GM19452 (cell line): Measurements from ENCODE around the gene KLF7.

Experiments used
- ATAC-seq: cut with Tn5 transposase; IDR thresholded peaks from one replicate; pipeline ENCODE4 v1.9.1; 2021; ENCODE audit not compliant: unreplicated experiment

KLF7 gene

DNA sequence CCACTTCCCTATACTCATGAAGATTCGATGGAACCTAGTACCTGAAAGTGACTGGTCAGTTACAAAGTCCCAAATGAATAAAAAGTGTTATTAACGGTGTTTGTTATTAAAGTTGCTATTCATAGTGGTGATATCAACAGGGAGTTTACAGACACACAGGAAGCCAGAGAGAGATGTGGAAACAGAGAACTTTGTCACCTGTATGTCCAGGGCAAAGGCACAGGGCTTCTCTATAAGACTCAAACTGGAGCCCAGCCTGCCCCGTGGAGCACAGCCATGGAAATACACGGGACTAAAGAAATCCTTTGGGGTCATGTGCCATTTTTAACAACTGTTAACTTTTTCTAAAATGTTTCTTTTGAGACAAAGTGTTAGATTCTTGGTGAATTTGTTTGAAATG, 68.5 kb downstream of the KLF7 start:
- no peak for ATAC-seq

DNA sequence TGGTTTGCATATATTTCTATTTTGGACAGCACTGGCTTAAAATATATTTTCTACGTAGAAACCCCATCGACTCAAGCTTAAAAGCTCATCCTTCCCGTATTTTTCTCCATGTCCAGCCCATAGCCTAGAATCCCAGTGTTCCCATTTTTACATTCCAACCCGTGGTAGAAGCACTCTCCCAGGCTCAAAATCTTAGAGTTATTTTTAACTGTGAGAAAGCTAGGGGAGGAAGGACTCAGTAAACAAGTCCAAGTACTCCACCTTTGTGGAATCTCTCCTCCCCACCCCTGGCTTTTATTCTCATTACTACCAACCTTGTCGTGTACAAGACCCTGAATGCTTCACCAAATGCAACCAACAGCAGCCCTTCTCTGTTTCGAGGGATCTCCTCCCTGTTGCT, 69.8 kb downstream of the KLF7 start:
- ATAC-seq: no peak

DNA sequence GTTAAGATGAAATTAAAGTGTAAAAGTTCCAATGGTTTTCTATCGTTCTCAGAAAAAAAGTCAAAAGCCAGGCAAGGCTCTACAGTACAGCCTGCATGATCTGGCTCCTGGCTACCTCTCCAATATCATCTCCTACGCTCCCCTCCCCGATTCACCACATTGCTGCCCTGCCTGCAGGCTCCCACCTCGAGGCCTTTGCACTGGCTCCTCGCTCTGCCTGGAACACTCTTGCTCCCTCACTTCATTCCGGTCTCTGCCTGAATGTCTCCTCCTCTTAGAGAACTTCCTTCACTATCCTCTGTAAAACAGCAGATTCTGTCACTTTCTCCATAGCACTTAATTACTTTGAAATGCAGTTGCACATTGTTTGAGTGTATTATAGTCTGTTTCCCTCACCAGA, 72.5 kb downstream of the KLF7 start:
- no peak for ATAC-seq

DNA sequence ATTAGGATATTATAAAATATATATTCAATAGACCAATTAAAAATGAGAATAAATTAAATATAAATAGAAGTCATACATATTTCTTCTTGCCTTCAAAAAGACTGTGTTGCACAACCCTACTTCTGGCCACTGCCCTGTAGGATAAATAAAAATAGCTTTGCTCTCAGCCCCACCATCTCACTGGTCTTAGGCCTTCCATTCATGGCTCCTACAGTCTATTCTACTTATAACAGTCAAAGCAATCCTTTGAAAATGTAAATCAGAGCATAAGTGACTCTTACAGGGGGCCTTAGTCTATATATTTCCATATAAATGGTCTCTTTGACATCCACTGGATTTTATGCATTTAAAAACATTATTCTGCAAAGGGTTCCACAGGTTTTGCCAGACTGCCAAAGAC, 72.9 kb downstream of the KLF7 start:
- ATAC-seq: no peak

DNA sequence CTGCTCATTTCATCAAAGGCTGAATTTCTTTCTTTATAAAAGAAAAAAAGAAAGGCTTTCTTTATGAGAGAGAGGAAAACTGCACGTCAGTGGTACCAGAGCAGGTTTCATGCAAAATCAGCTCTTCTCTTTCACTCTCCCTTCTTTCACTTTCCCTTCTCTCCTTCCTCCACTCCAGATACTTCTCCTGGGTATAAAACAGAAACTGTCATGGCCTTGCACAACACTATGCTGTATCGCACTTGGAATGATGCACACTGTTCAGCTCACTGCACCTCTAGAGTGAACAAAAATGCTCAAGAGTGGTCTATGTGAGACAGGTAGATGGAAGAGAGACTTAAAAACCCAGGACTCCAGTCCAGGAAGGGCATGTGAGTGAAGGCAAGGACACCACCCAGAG, 73.8 kb downstream of the KLF7 start:
- no peak for ATAC-seq

DNA sequence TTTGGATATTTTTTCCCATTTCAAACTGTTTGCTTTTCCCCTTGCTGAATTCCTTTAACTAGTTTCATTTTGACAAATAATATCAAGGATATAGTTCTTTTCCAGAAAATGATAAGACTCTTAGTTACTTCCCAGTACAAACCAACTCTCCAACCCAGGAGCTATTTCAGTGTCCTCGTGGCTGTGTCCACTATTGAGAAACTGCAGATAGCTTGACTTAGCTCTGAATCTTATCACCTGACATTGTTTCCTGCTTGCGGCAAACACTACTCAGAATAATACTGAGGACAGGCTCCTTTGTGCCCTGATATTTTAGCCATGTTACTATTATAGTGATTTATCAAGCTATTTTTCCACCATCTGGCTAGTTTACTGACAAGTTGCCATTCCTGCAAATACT, 74.6 kb downstream of the KLF7 start:
- no peak for ATAC-seq

DNA sequence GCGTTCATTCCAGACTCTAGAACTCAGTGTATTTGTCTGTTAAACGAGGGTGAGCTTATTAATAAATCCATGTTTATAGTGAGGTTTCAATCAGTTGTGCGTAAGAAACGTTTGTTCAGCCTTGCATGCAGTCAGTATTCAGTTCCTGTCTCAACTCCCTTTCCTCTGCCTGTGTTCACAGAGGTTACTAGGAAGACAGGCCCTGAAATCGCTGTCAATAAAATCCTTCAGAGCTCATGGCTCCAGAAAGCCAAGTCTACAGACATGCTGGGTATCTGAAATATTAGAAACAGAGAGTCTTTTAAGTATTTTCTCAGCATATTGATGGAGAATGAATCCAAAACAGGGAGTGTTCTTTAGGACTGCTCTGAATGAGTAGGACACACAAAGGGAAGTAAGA, 75.4 kb downstream of the KLF7 start:
- no peak for ATAC-seq

DNA sequence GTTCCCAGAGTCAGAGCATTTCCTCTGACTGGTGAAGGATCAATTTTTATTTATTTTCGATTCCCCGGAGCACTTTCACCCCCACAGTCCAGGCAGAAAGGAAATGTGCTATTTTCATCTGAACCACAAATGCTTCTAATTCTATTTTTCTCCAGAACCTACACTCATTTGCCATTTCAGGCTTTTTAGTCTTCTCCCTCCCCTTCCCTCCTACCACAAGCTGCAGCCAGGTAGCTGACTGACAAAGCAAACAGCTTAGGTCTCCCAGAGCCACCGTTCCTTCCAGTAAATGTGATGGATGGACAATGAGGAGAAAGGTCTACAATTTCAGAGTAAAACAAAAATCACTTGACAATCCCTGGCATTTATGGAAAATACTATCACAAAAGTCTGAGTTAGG, 76.9 kb downstream of the KLF7 start:
- ATAC-seq: no peak

DNA sequence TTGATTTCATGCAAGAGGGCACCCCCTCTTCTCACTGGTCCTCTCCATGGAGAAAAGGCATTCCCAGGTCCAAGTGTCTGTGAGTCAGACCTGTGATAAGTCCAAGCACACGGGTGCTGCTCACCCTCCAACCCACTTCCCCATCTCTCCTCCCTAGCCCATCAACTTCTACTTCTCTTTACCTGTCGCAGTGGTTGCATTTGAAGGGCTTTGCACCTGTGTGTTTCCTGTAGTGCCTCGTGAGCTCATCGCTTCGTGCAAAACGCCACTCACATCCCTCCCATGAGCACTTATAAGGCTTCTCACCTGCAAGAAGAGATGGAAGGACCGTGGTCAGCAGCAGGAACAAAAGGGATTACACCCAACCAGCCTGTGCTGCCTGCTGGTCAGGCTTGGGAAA, 77.5 kb downstream of the KLF7 start:
- no peak for ATAC-seq

DNA sequence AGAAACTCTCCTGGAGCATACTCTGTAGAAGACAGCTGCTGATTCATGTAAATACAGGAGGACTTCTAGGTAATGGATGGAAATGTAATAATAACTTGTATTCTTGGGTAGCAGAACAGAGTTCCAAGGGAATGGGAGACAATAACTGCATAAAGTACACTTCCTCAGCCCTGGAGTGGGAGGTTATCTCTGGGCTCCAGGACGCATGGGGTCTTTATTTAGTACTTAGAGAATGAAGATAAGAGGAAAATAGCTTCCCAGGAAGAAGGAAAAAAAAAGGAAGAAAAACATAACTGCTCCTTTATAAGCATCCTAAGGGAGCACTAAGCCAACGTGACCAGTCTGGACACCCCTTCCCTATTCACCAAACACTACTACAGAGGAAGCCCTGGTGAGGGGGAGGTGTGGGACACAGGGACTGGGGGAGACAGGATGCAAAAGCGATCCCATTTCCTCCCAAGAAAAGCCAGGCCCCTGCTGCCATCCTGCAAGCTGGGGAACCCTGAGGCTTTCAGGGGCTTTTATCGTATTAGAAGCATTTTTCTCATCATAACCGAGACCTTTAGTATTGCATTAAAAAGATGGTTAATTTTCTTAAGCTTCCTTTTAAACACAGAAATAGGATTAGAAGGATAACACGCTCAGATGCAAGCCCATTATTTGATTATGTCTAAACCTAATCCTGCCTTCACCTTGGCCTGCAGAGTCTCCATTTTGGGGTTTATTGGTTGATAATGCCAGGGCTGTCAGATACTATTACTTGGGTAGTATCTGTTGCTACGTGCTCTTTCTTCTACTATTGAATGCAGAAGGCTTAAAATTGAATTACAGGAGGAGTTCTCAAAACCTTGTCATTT, 78.5 kb downstream of the KLF7 start:
- no peak for ATAC-seq

DNA sequence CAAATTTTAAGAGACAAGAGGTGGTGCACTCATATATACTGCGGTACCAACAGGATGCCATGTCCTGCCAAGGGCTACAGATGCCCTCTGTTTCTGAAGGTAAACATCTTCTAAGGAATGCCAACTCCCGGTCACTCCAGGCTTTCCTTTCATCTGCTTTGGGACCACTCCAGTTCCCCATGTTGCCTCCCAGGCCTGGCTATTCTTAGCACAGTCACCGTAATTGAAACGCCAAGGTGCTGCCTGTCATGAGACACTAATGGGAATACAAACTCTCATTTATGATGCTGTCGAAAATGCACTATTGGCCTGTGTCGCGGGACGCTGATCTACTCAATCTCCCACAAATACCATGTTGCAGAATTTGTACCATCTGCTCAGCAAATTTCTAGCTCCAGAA, 79.6 kb downstream of the KLF7 start:
- ATAC-seq: no peak

DNA sequence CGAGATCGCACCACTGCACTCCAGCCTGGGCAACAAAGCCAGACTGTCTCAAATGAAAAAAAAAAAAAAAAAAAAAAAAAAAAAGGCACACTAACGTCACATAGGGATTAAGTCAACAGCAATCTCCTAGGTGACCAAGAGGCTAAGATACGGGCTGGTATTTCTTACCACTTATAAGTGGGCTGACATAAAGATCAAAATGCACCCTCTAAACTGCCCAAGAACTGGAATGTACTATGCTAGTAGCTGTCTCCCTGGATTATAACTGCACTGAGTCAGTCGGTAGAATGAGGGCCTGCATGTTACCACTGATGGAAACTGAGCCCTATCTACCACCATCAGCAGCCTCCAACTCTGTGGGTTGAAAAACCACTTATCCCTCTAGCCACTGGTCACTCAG, 80.6 kb downstream of the KLF7 start:
- ATAC-seq: no peak

DNA sequence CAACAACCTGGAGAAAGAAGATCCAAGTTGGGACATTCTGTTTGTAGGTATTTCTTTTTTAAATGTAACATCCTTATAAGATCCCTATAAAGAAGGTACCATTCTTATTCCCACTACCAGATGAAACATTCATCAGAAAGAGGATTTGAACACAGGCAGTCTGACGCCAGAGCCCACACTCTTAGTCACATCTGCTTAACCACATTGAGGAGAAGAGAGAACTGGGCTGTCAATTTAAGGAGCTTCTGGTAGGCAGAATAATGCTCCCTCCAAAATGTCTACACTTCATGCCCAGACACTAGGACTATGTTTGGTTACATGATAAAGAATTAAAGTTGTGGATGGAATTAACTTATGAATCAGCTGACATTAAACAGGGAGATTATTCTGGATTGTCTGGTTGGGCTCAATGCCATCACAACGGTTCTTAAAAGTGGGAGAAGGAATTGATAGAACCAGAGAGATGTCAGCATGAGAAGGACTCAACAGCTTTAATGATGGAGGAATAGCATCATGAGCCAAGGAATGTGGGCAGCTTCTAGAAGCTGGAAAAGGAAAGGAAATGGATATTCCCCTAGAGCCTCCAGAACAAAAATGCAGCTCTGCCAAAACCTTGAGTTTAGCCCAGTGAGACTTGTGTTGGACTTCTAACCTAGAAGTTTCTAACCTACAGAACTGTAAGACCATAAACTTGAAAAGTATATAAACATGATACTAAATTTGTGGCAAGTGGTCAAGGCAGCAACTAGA, 82.2 kb downstream of the KLF7 start:
- ATAC-seq: no peak

DNA sequence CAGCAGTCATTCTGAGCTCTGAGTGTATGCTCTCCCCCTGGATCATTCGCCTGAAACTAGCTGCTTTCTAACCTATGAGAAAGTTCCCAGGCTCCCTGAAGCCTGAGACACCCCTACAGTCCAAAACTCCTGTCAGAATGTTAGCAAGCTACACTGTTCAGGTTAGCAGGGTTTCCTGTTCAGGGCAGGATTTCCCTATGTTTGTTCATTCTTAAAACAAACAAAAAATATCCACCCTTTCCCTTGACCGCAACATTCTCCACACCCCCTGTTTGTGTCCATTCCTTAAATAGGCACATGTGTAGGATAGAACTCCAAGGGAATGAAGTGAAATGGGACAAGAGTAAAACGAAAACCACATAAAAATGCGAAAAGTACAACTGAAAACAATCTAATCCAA, 83.1 kb downstream of the KLF7 start:
- no peak for ATAC-seq

DNA sequence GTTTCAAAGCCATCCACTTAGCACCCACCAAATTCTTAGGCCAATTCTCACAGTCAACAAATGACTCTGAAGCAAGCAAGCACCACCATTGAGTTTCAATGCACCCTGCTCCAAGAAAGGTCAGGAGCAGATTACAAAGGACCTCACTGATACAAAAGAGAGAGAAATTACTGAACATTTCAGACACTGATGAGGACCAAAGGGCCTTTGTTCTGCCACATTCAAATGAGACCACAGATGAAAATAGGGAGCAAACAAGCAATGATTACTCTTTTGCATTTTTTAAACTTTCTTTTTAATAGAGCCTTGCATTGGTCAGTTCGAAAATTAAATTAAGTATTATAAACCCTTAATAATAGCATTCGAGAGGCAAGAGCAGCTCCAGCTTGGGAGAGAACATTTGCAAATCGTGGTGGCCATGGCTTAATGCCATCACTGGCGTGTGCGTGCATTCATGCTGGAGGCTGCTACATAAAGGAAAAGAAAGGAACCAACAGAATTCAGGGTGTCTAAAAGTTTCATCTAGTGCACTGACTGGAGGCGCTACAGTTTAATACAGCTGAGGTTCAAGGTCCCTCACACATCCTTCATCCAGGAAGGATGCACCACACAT, 87.5 kb downstream of the KLF7 start:
- no peak for ATAC-seq

DNA sequence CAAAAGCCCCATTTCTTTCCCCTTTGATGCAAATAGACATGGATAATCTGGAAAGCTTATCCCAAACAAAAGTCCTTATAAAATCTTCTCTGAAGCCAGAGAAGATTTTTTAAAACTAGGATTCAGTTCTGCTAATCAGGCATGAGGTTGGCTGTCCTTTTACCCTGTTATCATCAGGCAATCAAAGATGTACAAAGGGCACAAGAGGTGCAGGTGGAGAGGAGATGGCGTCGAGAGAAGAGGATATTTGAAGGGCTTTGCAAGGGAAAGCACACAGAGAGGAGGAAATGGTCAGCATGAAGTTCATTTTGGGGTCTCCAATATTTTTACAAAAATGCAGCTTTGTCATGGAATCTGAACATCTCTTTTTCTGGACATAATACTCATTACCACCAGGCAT, 88.5 kb downstream of the KLF7 start:
- ATAC-seq: no peak

DNA sequence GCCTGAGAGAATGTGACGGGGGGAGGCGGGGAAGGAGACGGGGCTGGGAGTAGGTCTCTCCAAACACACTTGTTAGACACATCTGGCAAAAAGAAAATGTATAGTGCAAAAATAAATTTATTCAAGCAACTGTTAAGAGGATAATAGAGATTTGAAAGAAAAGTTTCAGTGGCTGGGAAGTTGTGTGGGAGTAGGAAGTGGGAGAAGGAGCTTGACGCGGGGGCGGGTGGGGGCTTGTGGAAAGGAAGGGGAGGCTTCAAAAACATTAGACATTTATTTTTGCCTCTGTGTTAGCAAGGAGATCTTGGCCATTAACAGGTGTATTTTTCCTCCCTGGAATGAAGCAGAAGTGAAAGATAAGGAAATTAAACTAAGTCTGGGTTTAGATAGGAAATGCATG, 90.3 kb downstream of the KLF7 start:
- ATAC-seq: no peak

DNA sequence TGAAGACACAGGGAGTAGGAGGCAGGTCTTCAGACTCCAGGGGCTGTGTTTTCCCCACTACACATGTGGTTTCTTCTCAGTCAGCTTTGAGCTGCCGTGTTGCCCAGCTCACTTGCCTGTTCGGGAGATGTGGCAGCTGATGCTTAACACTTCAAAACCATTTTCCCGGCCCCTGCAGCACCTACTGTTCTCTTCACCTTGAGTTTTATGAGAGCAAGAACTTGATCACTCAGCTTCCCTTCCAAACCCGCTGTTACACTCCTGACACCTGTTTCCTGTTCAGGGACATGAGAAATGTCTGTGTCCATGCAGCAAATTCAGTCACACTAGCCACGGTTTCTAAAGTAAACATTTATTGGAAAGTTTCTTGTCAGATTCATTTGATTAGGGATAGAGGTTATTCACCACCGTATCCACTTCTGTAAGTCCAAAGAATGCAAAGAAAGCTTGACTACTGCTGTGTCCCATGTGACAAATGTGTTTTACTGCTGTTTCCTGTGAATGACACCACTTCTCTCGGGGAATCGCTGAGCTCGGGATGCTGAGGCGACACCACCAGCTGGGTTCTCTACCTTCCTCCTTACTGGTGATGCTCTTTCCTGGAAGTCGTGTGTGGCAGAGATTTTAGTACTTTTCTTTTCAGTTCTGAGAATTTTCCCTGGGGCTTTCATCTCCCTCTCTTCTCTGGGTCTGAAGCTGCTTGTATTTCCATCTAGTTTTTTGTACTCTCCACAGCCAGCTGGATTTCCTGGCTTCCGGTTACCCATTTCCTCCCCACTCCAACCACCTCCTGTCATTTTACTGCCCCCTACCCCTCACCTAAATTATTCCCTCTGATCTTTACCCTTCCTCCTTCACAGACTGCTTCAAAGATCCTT, 91.7 kb downstream of the KLF7 start:
- ATAC-seq: no peak

DNA sequence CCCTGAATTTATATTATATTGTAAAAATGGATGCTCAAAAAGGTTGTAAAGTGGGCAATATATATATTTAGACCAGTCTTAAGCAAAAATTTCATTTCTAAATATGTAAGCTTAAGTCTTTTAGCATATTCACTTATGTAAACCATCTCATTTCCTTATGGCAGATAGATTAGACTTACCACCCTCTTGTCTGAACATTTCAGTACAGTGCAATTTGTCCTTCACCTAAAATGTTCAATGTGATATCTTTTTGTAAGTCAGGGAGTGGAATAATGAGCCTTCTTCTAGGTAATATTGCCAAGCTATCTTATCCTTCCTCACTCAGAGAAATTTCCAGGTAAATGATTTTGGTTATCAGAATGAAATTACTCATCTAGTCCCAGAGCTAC, 92.3 kb downstream of the KLF7 start:
- no peak for ATAC-seq

DNA sequence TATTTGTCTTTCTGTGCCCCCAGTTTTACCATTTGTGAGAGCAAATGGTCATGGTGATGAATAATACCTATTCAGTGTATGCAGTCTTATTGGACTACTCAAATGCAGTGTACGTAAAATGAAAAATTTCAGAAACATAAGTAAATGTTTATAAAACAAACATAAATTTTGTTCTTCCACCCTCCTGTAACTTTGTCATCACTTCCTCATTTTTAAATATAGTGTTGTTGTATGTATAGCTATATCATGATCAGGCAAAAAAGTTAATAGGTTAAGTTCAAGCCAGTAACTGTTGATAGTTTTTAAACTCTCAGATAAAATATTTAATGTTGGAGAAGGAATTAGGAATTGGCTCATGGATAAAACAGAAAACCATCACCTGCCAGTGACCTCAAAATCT, 93.2 kb downstream of the KLF7 start:
- ATAC-seq: no peak

DNA sequence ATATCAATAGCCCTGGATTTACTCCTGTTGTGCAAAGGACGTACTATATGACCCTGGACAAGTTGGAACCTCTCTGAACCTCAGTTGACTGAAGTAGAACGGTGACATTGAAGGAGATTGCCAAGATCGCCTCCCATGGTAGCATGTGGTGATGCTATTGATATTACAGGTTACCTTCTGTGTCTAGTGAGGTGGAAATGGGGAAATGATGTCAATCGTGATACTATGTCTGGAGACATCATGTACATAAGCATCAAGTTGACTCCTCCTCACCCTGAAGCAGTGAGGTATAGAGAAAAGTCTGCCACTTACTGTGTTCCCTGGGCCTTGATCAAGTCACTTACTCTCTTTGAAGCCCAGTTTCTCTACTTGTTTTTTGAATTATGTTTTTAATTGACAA, 93.9 kb downstream of the KLF7 start:
- ATAC-seq: no peak
